PC-3 (cell line): Measurements from ENCODE around the gene KRTAP12-3. TPM values are rescaled to one million over a fixed set of nuclear protein-coding genes. Genes with fewer than 3 reads are reported as not detected.

Experiments used
- ATAC-seq: fragments of 200-7000 bp; cut with Tn5 transposase; 2 replicates; pipeline ENCODE4 v1.9.1; 2020; ENCODE audit warnings: mild to moderate bottlenecking, moderate library complexity
- BruUV-seq: library from RNA; stranded (reverse); fragments of 400-500 nt; replicated peaks from 2 replicates; lab custom pipeline; 2021; lab: Mats Ljungman, UMichigan
- CTCF ChIA-PET: fragments of 300-600 bp; sonication (Branson Sonifier 250); formaldehyde crosslinking; loops from one replicate; lab custom pipeline; 2022; ENCODE audit warnings: antibody characterized with exemption; lab: Charles Lee
- POLR2A ChIA-PET: fragments of 300-600 bp; sonication (Branson Sonifier 250); formaldehyde crosslinking; loops from one replicate; lab custom pipeline; 2022; ENCODE audit warnings: antibody characterized with exemption; ENCODE audit not compliant: unreplicated experiment; lab: Charles Lee
- DNase-seq: peaks from one replicate; pipeline ENCODE4 v3.0.0-alpha.2; 2015
- H2AFZ ChIP-seq: fragments of 300-600 bp; sonication (generic); 2 replicates; pipeline ENCODE4 v1.6.0; 2016; ENCODE audit warnings: antibody characterized with exemption, low read length
- H3F3A ChIP-seq: fragments of 300-600 bp; sonication (generic); one replicate; pipeline ENCODE4 v1.6.0; 2017; ENCODE audit warnings: antibody characterized with exemption, low read length, control low read depth, mild to moderate bottlenecking; ENCODE audit not compliant: unreplicated experiment
- H3K27ac ChIP-seq: fragments of 300-600 bp; sonication (generic); 2 replicates; pipeline ENCODE4 v1.5.1; 2016; ENCODE audit warnings: mild to moderate bottlenecking, low read length
- H3K27me3 ChIP-seq: fragments of 300-600 bp; sonication (generic); 2 replicates; pipeline ENCODE4 v1.6.1; 2016; ENCODE audit warnings: low read length, mixed read lengths
- H3K36me3 ChIP-seq: fragments of 300-600 bp; sonication (generic); 2 replicates; pipeline ENCODE4 v1.6.1; 2016; ENCODE audit warnings: low read depth, mixed run types, low read length, mixed read lengths
- H3K4me1 ChIP-seq: fragments of 300-600 bp; sonication (generic); 2 replicates; pipeline ENCODE4 v1.5.1; 2016; ENCODE audit warnings: low read length; ENCODE audit not compliant: insufficient read depth
- H3K4me2 ChIP-seq: fragments of 300-600 bp; sonication (generic); 2 replicates; pipeline ENCODE4 v1.6.0; 2016; ENCODE audit warnings: low read length
- H3K4me3 ChIP-seq: fragments of 300-600 bp; sonication (generic); 2 replicates; pipeline ENCODE4 v1.5.1; 2016; ENCODE audit warnings: mild to moderate bottlenecking, low read length, mixed read lengths
- H3K79me2 ChIP-seq: fragments of 300-600 bp; sonication (generic); 2 replicates; pipeline ENCODE4 v1.6.1; 2017; ENCODE audit warnings: low read length, mixed read lengths
- H3K9ac ChIP-seq: fragments of 300-600 bp; sonication (generic); 2 replicates; pipeline ENCODE4 v1.6.0; 2016; ENCODE audit warnings: mild to moderate bottlenecking, low read length
- H3K9me2 ChIP-seq: fragments of 300-600 bp; sonication (generic); replicated peaks from 2 replicates; pipeline ENCODE4 v1.6.1; 2016; ENCODE audit warnings: mixed run types, low read length, mixed read lengths
- H3K9me3 ChIP-seq: fragments of 300-600 bp; sonication (generic); 2 replicates; pipeline ENCODE4 v1.6.1; 2016; ENCODE audit warnings: low read length, mixed read lengths
- H4K20me1 ChIP-seq: fragments of 300-600 bp; sonication (generic); 2 replicates; pipeline ENCODE4 v1.6.1; 2016; ENCODE audit warnings: low read length, mixed read lengths
- EZH2 ChIP-seq: fragments of 300-600 bp; sonication (generic); IDR thresholded peaks from one replicate; pipeline ENCODE4 v1.6.1; 2017; ENCODE audit warnings: antibody characterized with exemption, mild to moderate bottlenecking, low read length; ENCODE audit not compliant: unreplicated experiment
- EZH2phosphoT487 ChIP-seq: fragments of 300-600 bp; sonication (generic); IDR thresholded peaks from 2 replicates; pipeline ENCODE4 v1.6.1; 2018; ENCODE audit warnings: mild to moderate bottlenecking, antibody characterized with exemption, low read length, borderline replicate concordance
- intact Hi-C: fragments of 100-400 bp; cut with micrococcal nuclease; formaldehyde crosslinking; loops from 2 replicates; pipeline ENCODE4 v1.9.0; 2023
- total RNA-seq: library from RNA; depleted of rRNA; stranded (reverse); fragments of >200 nt; gene quantifications from 2 replicates; pipeline ENCODE4 v1.2.3, GENCODE V29; 2014
- TF ChIP-seq, protein P1 (sequence below): fragments of 300-600 bp; sonication (generic); conservative IDR thresholded peaks from 2 replicates; pipeline ENCODE4 v1.5.1; 2017; ENCODE audit warnings: antibody characterized with exemption, low read depth, mild to moderate bottlenecking, low read length

KRTAP12-3 gene
- total RNA-seq, 1 experiment from 2014 or later: not detected

DNA sequence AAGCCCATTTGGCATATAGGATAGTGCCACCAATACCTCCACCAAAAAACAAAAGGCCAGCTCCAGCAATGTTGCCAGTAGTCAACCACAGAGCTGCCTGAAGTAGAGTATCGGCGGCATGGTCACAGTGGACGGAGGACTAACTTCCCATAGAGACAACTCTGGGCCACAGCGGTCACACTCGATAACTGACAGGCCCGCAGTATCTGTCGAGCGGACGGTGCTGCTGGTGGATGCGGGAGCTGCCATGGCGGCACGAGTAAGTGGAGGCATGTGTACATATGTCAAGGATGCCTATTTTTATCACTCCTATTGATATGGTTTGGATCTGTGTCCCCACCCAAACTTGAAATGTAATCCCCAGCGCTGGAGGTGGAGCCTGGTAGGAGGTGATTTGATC, 20.1 kb downstream of the KRTAP12-3 start:
- Histone ChIP-seq H3K27me3 (no peaks in the 10 kb centered on the region), H3K79me2 (no peaks in the 10 kb centered on the region), H3K9me3 (peaks cover 11% of the 10 kb centered on the region; the same call in 1 of the 2 replicates), H3K4me1 (no peaks in the 10 kb centered on the region), H3F3A (no peaks in the 10 kb centered on the region), H3K9ac (no peak overlapping the region), H4K20me1 (no peaks in the 10 kb centered on the region), H3K4me3 (no peak overlapping the region), H3K9me2 (no peaks in the 10 kb centered on the region), H3K27ac (no peak overlapping the region), H2AFZ (no peak overlapping the region), H3K36me3 (no peaks in the 10 kb centered on the region), H3K4me2 (no peak overlapping the region)
- intact Hi-C loops: no loop called here
- ChIA-PET POLR2A (no interaction called here), CTCF (no interaction called here)
- no TSS peak for BruUV-seq
- no peak for TF ChIP-seq EZH2phosphoT487
- TF ChIP-seq EZH2: no peak
- TF ChIP-seq, protein P1, sequence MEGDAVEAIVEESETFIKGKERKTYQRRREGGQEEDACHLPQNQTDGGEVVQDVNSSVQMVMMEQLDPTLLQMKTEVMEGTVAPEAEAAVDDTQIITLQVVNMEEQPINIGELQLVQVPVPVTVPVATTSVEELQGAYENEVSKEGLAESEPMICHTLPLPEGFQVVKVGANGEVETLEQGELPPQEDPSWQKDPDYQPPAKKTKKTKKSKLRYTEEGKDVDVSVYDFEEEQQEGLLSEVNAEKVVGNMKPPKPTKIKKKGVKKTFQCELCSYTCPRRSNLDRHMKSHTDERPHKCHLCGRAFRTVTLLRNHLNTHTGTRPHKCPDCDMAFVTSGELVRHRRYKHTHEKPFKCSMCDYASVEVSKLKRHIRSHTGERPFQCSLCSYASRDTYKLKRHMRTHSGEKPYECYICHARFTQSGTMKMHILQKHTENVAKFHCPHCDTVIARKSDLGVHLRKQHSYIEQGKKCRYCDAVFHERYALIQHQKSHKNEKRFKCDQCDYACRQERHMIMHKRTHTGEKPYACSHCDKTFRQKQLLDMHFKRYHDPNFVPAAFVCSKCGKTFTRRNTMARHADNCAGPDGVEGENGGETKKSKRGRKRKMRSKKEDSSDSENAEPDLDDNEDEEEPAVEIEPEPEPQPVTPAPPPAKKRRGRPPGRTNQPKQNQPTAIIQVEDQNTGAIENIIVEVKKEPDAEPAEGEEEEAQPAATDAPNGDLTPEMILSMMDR: no peak
- ATAC-seq (no peak), DNase-seq (no peak)

DNA sequence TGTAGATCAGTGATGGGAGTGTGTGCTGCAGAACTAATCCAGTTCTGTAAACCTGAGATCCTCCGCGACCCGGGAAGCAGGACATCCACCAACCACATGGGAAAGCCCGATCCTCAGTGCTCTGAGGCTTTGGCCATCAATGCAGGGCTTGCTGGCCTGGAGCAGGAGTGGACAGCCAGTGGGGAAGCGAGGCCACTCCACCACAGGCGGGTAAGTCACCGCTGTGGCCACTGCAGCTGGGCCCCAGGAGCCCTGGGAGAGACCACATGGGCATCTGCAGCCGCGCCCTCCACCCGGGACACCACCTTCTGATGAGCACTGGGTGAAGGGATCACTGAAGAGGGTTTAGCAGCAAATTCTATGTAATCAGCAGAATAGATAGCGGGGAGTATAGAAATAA, 23.4 kb downstream of the KRTAP12-3 start:
- no peak overlapping the region for H3K27ac ChIP-seq
- no peaks in the 10 kb centered on the region for H3K27me3 ChIP-seq
- CTCF ChIA-PET: no interaction called here
- POLR2A ChIA-PET: no interaction called here
- no peaks in the 10 kb centered on the region for H3F3A ChIP-seq
- H3K9me2 ChIP-seq: no peaks in the 10 kb centered on the region
- H3K4me1 ChIP-seq: no peaks in the 10 kb centered on the region
- intact Hi-C loops: no loop called here
- BruUV-seq: no TSS peak
- H3K4me2 ChIP-seq: no peak overlapping the region
- DNase-seq (no peak), ATAC-seq (no peak)
- H4K20me1 ChIP-seq: no peaks in the 10 kb centered on the region
- no peak overlapping the region for H3K4me3 ChIP-seq
- H3K79me2 ChIP-seq: no peaks in the 10 kb centered on the region
- no peaks in the 10 kb centered on the region for H3K36me3 ChIP-seq
- no peak overlapping the region for H2AFZ ChIP-seq
- TF ChIP-seq EZH2phosphoT487 (no peak), EZH2 (no peak)
- TF ChIP-seq, protein P1: no peak
- H3K9me3 ChIP-seq: no peaks in the 10 kb centered on the region
- H3K9ac ChIP-seq: no peak overlapping the region

DNA sequence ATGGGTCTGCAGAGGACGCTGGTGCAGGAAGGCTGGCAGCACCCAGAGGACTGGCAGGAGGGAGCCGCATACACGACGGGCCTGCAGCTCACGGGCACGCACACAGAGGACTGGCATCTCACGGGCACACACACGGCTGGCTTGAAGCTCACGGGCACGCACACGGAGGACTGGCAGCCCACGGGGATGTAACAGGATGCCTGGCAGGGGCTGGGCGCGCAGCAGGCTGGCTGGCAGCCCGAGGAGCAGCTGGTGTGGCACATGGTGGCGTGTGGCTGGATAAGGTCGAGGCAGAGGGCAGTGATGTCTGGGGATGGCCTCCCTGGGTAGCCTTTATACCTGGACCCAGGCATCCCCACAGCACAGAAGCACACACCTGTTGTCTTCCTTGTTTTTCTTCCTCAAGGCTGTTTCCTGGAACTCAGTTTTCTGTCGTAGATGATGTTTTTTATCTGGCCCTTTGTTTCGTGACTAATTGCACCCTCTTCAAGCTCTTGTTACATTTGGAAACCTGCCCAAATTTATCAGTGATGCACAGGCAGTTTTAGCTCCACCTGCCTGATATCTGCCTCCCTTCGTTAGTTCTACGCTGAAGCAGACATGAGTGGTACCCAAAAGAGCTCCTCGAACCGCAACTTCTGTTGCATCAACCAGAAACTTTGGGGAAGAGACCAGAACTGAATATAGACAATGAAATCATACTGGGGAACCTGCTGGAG, 24.3 kb downstream of the KRTAP12-3 start, which contains the start of gene KRTAP12-1:
KRTAP12-1 (minus strand) TSS at position 303 of the 719 bp plus-strand sequence; CDS start at position 263, 40 bp downstream.
- no peaks in the 10 kb centered on the region for H3F3A ChIP-seq
- no peaks in the 10 kb centered on the region for H3K9me2 ChIP-seq
- H3K9me3 ChIP-seq: no peaks in the 10 kb centered on the region
- no peaks in the 10 kb centered on the region for H3K36me3 ChIP-seq
- no TSS peak for BruUV-seq
- ATAC-seq: no peak
- no peak within 1 kb of the TSS for H3K27ac ChIP-seq
- H3K4me3 ChIP-seq: no peak within 1 kb of the TSS
- TF ChIP-seq EZH2: no peak
- no peak for TF ChIP-seq EZH2phosphoT487
- TF ChIP-seq, protein P1: no peak
- H3K27me3 ChIP-seq: no peaks in the 10 kb centered on the region
- intact Hi-C loops: no loop called here
- no peaks in the 10 kb centered on the region for H3K79me2 ChIP-seq
- DNase-seq: no peak
- no peak within 1 kb of the TSS for H2AFZ ChIP-seq
- no peak within 1 kb of the TSS for H3K4me2 ChIP-seq
- POLR2A ChIA-PET: no interaction called here
- CTCF ChIA-PET: no interaction called here
- H3K9ac ChIP-seq: no peak within 1 kb of the TSS
- no peaks in the 10 kb centered on the region for H4K20me1 ChIP-seq
- H3K4me1 ChIP-seq: no peaks in the 10 kb centered on the region
